IgD-negative memory B cell (primary cell): ENCODE measurements around the gene STARD13. TPM values are rescaled to one million over a fixed set of nuclear protein-coding genes. Genes with fewer than 3 reads are reported as not detected.

Source experiments
- H3K27ac Mint-ChIP-seq, 3 donors: one replicate each; pipeline ENCODE4 v1.8.0; 2020 to 2022; ENCODE audit warnings: mild to moderate bottlenecking in 3 of 3, mixed read lengths in 3 of 3, moderate library complexity in 1 of 3
- H3K27me3 Mint-ChIP-seq: one replicate; pipeline ENCODE4 v1.8.0; 2021; ENCODE audit warnings: mixed read lengths
- H3K36me3 Mint-ChIP-seq: one replicate; pipeline ENCODE4 v1.8.0; 2020; ENCODE audit warnings: mild to moderate bottlenecking, mixed read lengths
- H3K4me1 Mint-ChIP-seq, 3 donors: one replicate each; pipeline ENCODE4 v1.8.0; 2020 to 2022; ENCODE audit warnings: mixed read lengths in 3 of 3, mild to moderate bottlenecking in 1 of 3
- H3K4me3 Mint-ChIP-seq, 4 donors: one replicate each; pipeline ENCODE4 v1.8.0; 2020 to 2022; ENCODE audit warnings: mild to moderate bottlenecking in 4 of 4, mixed read lengths in 4 of 4, moderate library complexity in 3 of 4
- H3K9me3 Mint-ChIP-seq, 3 donors: one replicate each; pipeline ENCODE4 v1.8.0; 2020 to 2021; ENCODE audit warnings: mixed read lengths in 3 of 3, mild to moderate bottlenecking in 1 of 3
- polyA plus RNA-seq: library from polyadenylated mRNA; unstranded; fragments of 300-500 nt; fragmentation: Illumina TruSeq; gene quantifications from one replicate; pipeline ENCODE4 v1.2.3, GENCODE V29; 2021

The STARD13 gene
- polyA plus RNA-seq, 1 donor from 2014 or later = not detected

DNA sequence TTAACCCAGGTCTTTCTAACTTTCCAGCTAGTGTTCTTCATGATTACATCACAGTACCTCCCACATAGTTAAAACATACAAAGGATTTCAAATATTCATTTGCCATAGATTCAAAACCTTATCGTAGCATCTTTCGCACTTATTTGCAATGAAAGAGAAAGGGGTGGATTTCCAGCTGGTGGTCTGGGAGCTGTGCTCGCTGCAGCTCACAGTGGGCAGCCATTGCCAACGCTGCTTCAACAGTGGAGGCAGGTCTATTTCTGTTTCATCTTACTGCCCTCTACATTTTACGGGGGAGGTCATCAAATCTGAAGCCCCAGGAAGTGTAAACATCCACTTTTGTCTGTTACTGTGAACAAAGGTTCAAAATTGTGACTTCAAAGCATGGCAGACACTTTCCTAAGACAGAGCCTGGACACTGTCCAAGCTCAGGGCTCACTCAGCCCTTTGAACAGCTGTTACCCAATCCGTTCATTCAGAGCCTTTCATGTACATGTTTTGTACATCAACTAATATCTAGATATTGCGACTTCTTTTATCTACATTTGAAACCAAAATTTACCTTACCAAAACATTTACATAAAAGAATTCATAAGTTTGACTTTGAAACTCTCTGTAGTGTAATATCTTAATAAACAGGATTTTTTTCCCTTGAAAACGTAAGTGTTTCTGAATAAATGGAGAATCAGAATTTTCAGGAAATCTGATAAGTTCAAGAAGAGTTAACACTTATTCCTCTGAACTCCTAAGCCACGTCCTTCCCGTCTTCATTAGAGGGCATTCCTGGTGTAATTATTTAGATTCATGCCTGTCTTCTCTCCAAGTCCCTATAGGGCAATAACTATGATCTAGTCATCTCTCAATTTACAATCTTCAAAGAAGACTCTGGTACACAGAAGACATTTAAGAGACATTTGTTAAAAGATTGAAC lies 25.1 kb downstream of the STARD13 start:
- Mint-ChIP-seq H3K36me3 (no peaks in the 10 kb centered on the region), H3K4me3 (no peak overlapping the region), H3K9me3 (peaks cover 0 to 2% (median 0%) of the 10 kb centered on the region in 3 donors), H3K4me1 (no peaks in the 10 kb centered on the region), H3K27me3 (peaks cover 6% of the 10 kb centered on the region), H3K27ac (no peak overlapping the region)

- Mint-ChIP-seq H3K9me3 (peaks cover 0 to 2% (median 0%) of the 10 kb centered on the region in 3 donors), H3K4me1 (no peaks in the 10 kb centered on the region), H3K27me3 (peaks cover 3% of the 10 kb centered on the region), H3K27ac (peak overlapping the region in 1 of 3 donors; percentile 58), H3K36me3 (no peaks in the 10 kb centered on the region), H3K4me3 (no peak overlapping the region)
These were observed 26.3 kb downstream of the STARD13 start for GRCh38 chr13:33259296-33259695.

- Mint-ChIP-seq H3K36me3 (no peaks in the 10 kb centered on the region), H3K27ac (peak overlapping the region in 1 of 3 donors; percentile 58), H3K27me3 (peaks cover 3% of the 10 kb centered on the region), H3K4me1 (no peaks in the 10 kb centered on the region), H3K9me3 (peaks cover 0 to 2% (median 0%) of the 10 kb centered on the region in 3 donors), H3K4me3 (no peak overlapping the region)
These were observed 26.8 kb downstream of the STARD13 start for GRCh38 chr13:33258808-33259193.

- H3K9me3 Mint-ChIP-seq = peaks cover 0 to 2% (median 0%) of the 10 kb centered on the region in 3 donors
- H3K27me3 Mint-ChIP-seq = peaks cover 3% of the 10 kb centered on the region
- H3K36me3 Mint-ChIP-seq = no peaks in the 10 kb centered on the region
- H3K27ac Mint-ChIP-seq = no peak overlapping the region
- H3K4me3 Mint-ChIP-seq = no peak overlapping the region
- no peaks in the 10 kb centered on the region for H3K4me1 Mint-ChIP-seq
These were observed 27.4 kb downstream of the STARD13 start for GRCh38 chr13:33257841-33258807.

DNA sequence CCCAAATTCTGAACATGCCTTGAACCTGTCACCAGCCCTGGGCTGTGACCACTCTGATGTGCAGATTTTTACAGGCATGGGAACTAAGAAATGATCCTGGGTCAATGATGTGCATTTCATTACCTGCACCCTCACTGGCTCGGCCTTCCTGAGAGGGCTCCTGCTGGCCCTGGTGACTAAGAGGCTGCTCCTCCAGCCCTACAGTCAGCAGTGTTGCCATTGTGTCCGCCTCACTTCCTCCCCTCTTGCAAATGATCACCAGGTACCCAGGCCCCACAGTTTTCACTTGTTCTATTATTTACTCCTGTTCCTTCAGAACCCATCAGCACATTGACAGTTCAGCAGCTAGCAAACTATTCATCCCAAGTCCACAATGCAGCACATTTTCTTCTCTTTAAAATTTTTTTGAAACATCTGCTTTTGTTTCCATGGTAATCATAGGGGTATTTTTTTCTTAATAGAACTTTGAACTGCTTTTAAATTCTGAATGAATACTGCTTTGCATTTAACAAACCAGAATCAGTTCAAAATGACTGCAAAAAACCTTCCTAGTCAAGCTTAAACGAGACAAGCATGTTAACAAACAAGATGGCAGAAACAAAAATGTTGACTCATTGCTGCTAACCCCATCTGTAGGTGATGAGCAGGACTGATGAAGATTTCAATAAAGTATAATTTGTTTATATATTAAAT lies 29.3 kb downstream of the STARD13 start:
- Mint-ChIP-seq H3K4me3 (peak overlapping the region in 1 of 4 donors; percentile 41), H3K27me3 (peaks cover 5% of the 10 kb centered on the region), H3K36me3 (no peaks in the 10 kb centered on the region), H3K9me3 (peaks cover 0 to 2% (median 0%) of the 10 kb centered on the region in 3 donors), H3K4me1 (peaks cover 0 to under 1% (median 0%) of the 10 kb centered on the region in 3 donors), H3K27ac (no peak overlapping the region)

- Mint-ChIP-seq H3K27me3 (peaks cover 6% of the 10 kb centered on the region), H3K4me3 (peak overlapping the region in 1 of 4 donors; percentile 48), H3K4me1 (peaks cover 0 to 2% (median 0%) of the 10 kb centered on the region in 3 donors), H3K9me3 (peaks cover 0 to 2% (median 0%) of the 10 kb centered on the region in 3 donors), H3K36me3 (no peaks in the 10 kb centered on the region), H3K27ac (no peak overlapping the region)
These were observed 33.4 kb downstream of the STARD13 start for GRCh38 chr13:33252135-33252534.

GRCh38 chr13:33251131-33251661 lies 34.4 kb downstream of the STARD13 start:
- H3K27ac Mint-ChIP-seq = no peak overlapping the region
- H3K27me3 Mint-ChIP-seq = peaks cover 5% of the 10 kb centered on the region
- peaks cover 0 to 2% (median 0%) of the 10 kb centered on the region in 3 donors for H3K4me1 Mint-ChIP-seq
- no peak overlapping the region for H3K4me3 Mint-ChIP-seq
- H3K9me3 Mint-ChIP-seq = peaks cover 0 to under 1% (median 0%) of the 10 kb centered on the region in 3 donors
- H3K36me3 Mint-ChIP-seq = no peaks in the 10 kb centered on the region

DNA sequence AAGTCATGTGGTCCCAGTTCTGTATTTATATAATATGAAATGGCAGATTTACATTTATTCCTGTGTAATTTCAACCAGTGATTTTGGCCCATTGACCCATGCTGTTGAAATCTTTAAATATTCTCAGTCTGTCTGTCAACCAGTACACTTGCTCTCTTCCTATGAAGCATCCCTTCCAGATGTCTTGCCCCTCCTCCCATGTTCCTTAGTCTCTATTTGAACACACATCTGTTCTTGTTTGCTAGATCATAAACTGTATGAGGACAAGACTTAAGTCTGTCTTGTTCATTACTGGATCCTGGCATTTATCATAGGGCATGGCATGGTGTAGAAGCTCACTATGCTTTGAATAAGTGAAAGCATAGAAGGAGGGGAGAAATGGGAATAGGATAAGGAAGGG lies 34.9 kb downstream of the STARD13 start:
- Mint-ChIP-seq H3K36me3 (no peaks in the 10 kb centered on the region), H3K27ac (no peak overlapping the region), H3K4me3 (no peak overlapping the region), H3K27me3 (peaks cover 5% of the 10 kb centered on the region), H3K4me1 (peaks cover 0 to 2% (median 0%) of the 10 kb centered on the region in 3 donors), H3K9me3 (no peaks in the 10 kb centered on the region)

- Mint-ChIP-seq H3K4me3 (no peak overlapping the region), H3K4me1 (peaks cover 0 to 2% (median 0%) of the 10 kb centered on the region in 3 donors), H3K36me3 (no peaks in the 10 kb centered on the region), H3K9me3 (no peaks in the 10 kb centered on the region), H3K27ac (no peak overlapping the region), H3K27me3 (peaks cover 5% of the 10 kb centered on the region)
These were observed 35.7 kb downstream of the STARD13 start for GRCh38 chr13:33249894-33250293.

- no peak overlapping the region for H3K4me3 Mint-ChIP-seq
- H3K27me3 Mint-ChIP-seq = peaks cover 5% of the 10 kb centered on the region
- peaks cover 0 to 2% (median 0%) of the 10 kb centered on the region in 3 donors for H3K4me1 Mint-ChIP-seq
- H3K36me3 Mint-ChIP-seq = no peaks in the 10 kb centered on the region
- no peaks in the 10 kb centered on the region for H3K9me3 Mint-ChIP-seq
- H3K27ac Mint-ChIP-seq = no peak overlapping the region
These were observed 36.5 kb downstream of the STARD13 start for GRCh38 chr13:33249066-33249465.

GRCh38 chr13:33245505-33246158 lies 39.9 kb downstream of the STARD13 start:
- Mint-ChIP-seq H3K4me1 (no peaks in the 10 kb centered on the region), H3K9me3 (peaks cover 0 to 2% (median 0%) of the 10 kb centered on the region in 3 donors), H3K27ac (no peak overlapping the region), H3K27me3 (peaks cover 3% of the 10 kb centered on the region), H3K4me3 (no peak overlapping the region), H3K36me3 (no peaks in the 10 kb centered on the region)

DNA sequence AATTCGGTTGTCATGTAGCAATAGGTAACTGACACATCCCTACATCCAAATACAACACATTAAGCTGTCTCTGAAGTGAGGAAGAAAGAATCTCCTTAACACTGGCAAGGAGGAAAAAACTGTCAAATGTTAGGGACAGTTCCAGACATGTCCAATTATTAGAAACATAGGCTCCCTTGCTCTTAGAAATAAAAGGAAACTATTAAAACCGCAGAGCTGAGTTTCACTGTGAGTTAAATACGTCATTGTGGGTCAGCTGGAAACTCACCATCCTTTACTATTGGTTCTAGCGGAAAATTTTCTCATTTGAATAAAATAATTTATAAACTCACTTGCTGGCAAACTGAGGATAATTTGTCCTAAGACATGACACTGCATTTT lies 40.7 kb downstream of the STARD13 start:
- Mint-ChIP-seq H3K27me3 (peaks cover 3% of the 10 kb centered on the region), H3K9me3 (peaks cover 0 to 3% (median 2%) of the 10 kb centered on the region in 3 donors), H3K4me1 (no peaks in the 10 kb centered on the region), H3K4me3 (no peak overlapping the region), H3K27ac (no peak overlapping the region), H3K36me3 (no peaks in the 10 kb centered on the region)

DNA sequence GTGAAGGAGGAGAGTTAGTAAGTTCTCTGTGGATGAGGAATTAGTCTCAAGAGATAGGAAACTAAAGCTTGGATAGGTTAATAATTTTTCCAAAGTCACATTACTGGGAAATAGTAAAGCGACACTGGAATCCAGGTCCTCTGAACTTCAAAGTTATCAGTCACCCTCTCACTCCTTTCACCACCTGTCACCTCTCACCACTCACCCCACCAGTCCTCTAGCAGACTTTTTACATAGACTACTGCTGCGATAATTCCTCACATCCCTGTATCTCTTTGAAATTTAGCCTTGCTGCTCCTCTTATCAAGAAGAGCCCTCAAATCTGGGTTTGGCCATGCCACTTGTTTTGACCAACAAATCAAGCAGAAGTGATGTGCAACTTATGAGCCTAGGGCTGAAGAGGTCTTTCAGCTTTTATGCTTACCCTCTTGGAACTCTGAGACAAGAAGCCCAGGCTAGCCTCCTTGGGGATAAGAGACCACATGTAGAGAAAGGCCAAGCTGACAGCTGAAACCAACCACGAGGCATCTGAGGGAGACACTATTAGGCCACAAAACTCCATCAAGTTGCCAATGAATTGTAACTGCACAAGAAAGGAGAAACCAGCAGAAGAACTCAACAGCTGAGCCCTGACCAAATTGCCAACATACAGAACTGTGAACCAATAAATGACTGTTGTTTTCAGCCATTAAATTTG lies 41.2 kb downstream of the STARD13 start:
- Mint-ChIP-seq H3K36me3 (no peaks in the 10 kb centered on the region), H3K27me3 (peaks cover 3% of the 10 kb centered on the region), H3K4me3 (no peak overlapping the region), H3K4me1 (no peaks in the 10 kb centered on the region), H3K9me3 (peaks cover 0 to 4% (median 2%) of the 10 kb centered on the region in 3 donors), H3K27ac (no peak overlapping the region)
